HCT116 (cell line): ENCODE measurements around the gene ZNF3. TPM values are rescaled to one million over a fixed set of nuclear protein-coding genes. Genes with fewer than 3 reads are reported as not detected.

Experiments used
- ATAC-seq: fragments of 200-7000 bp; cut with Tn5 transposase; 2 replicates; pipeline ENCODE4 v1.9.1; 2020; ENCODE audit warnings: mild to moderate bottlenecking, moderate library complexity
- BruUV-seq: library from RNA; stranded (reverse); fragments of 400-500 nt; replicated peaks from 2 replicates; lab custom pipeline; 2021; lab: Mats Ljungman, UMichigan
- CTCF ChIA-PET: fragments of 300-600 bp; sonication (Branson Sonifier 250); formaldehyde crosslinking; loops from one replicate; lab custom pipeline; 2021; ENCODE audit warnings: antibody characterized with exemption; lab: Charles Lee
- POLR2A ChIA-PET: fragments of 300-600, 350-600 bp; sonication (Branson Sonifier 250); formaldehyde crosslinking; loops from one replicate; lab custom pipeline; 2021; ENCODE audit warnings: antibody characterized with exemption; lab: Charles Lee
- RAD21 ChIA-PET, 2 experiments: fragments of 300-600 bp; sonication (Branson Sonifier 250); formaldehyde crosslinking; loops; one replicate each; lab custom pipeline; 2023; ENCODE audit warnings: low total read pairs in 2 of 2; ENCODE audit not compliant: uncharacterized antibody in 2 of 2, unreplicated experiment in 2 of 2, low non-redundant PET in 1 of 2; lab: Charles Lee
- DNase-seq: peaks from one replicate; pipeline ENCODE4 v3.0.0-alpha.2; 2010; ENCODE audit warnings: low read depth, low spot score
- H2AFZ ChIP-seq: fragments of 200-600 bp; shearing (Covaris generic), sonication (generic); 2 replicates; pipeline ENCODE4 v1.6.1; 2017; ENCODE audit warnings: low read depth, mixed run types, mixed read lengths, antibody characterized with exemption, low read length; ENCODE audit not compliant: poor library complexity, severe bottlenecking
- H3K27ac ChIP-seq: 2 replicates; pipeline ENCODE4 v1.5.1; 2012; ENCODE audit warnings: low read depth, low read length
- H3K27me3 ChIP-seq: fragments of 200-600 bp; sonication (generic); 2 replicates; pipeline ENCODE4 v1.6.1; 2016; ENCODE audit warnings: mixed run types, low read length, mixed read lengths; ENCODE audit not compliant: insufficient read depth
- H3K36me3 ChIP-seq, 2 experiments: fragments of 200-500 bp in 1 of 2; fragments of 200-600 bp in 1 of 2; sonication (Bioruptor generic) in 1 of 2; sonication (generic) in 1 of 2; 2 replicates each; pipeline versions ENCODE4 v1.5.1 to v1.6.1; 2014 to 2016; ENCODE audit warnings: low read length in 2 of 2, inconsistent platforms in 1 of 2, mixed read lengths in 1 of 2, mixed run types in 1 of 2; ENCODE audit not compliant: insufficient read depth in 2 of 2, control insufficient read depth in 1 of 2
- H3K4me1 ChIP-seq, 2 experiments: fragments of 200-600 bp in 1 of 2; sonication (generic) in 1 of 2; 2 replicates each; pipeline versions ENCODE4 v1.5.1 to v1.6.1; 2012 to 2017; ENCODE audit warnings: low read length in 2 of 2, inconsistent platforms in 1 of 2, mild to moderate bottlenecking in 1 of 2, mixed read lengths in 1 of 2, mixed run types in 1 of 2, moderate library complexity in 1 of 2; ENCODE audit not compliant: insufficient read depth in 2 of 2, control insufficient read depth in 1 of 2
- H3K4me2 ChIP-seq: fragments of 200-600 bp; sonication (generic); 2 replicates; pipeline ENCODE4 v1.6.1; 2017; ENCODE audit warnings: mixed run types, low read length, mixed read lengths
- H3K4me3 ChIP-seq, 2 experiments: fragments of 200-600 bp in 1 of 2; sonication (generic) in 1 of 2; replicated peaks in 1 of 2; 2 replicates each; pipeline ENCODE4 v1.5.1; 2011 to 2016; ENCODE audit warnings: low read length in 2 of 2, control low read depth in 1 of 2, low read depth in 1 of 2, mild to moderate bottlenecking in 1 of 2, mixed read lengths in 1 of 2, mixed run types in 1 of 2
- H3K79me2 ChIP-seq: fragments of 200-600 bp; sonication (generic); 2 replicates; pipeline ENCODE4 v1.6.1; 2017; ENCODE audit warnings: mild to moderate bottlenecking, mixed run types, low read length, moderate library complexity, mixed read lengths; ENCODE audit not compliant: insufficient read depth
- H3K9ac ChIP-seq: fragments of 200-600 bp; sonication (generic); 2 replicates; pipeline ENCODE4 v1.6.1; 2016; ENCODE audit warnings: low read length, mixed read lengths
- H3K9me2 ChIP-seq: fragments of 200-600 bp; sonication (generic), shearing (Covaris generic); 2 replicates; pipeline ENCODE4 v1.6.1; 2017; ENCODE audit warnings: mixed run types, mild to moderate bottlenecking, moderate library complexity; ENCODE audit not compliant: insufficient read depth
- H3K9me3 ChIP-seq, 2 experiments: fragments of 200-500 bp in 1 of 2; fragments of 200-600 bp in 1 of 2; sonication (Bioruptor generic) in 1 of 2; sonication (generic) in 1 of 2; 2 replicates each; pipeline ENCODE4 v1.6.1; 2014 to 2017; ENCODE audit warnings: low read length in 2 of 2, mixed read lengths in 2 of 2, inconsistent platforms in 1 of 2, low read depth in 1 of 2, mild to moderate bottlenecking in 1 of 2, mixed run types in 1 of 2, moderate library complexity in 1 of 2; ENCODE audit not compliant: control insufficient read depth in 1 of 2, insufficient read depth in 1 of 2
- H4K20me1 ChIP-seq: fragments of 200-600 bp; sonication (generic), shearing (Covaris generic); 2 replicates; pipeline ENCODE4 v1.6.1; 2017; ENCODE audit warnings: mixed run types, mild to moderate bottlenecking, moderate library complexity; ENCODE audit not compliant: insufficient read depth
- CEBPB ChIP-seq: IDR thresholded peaks from 2 replicates; pipeline ENCODE4 v1.6.1; 2012; ENCODE audit warnings: low read depth
- CTCF ChIP-seq, 3 experiments: fragments of 200-600 bp in 1 of 3; sonication (generic) in 1 of 3; IDR thresholded peaks in 2 of 3; conservative IDR thresholded peaks in 1 of 3; 2 replicates each; pipeline ENCODE4 v1.5.1; 2012 to 2017; ENCODE audit warnings: low read depth in 2 of 3, low read length in 2 of 3, antibody characterized with exemption in 1 of 3, borderline replicate concordance in 1 of 3, control low read depth in 1 of 3, mild to moderate bottlenecking in 1 of 3, mixed read lengths in 1 of 3, mixed run types in 1 of 3, moderate library complexity in 1 of 3; ENCODE audit not compliant: insufficient read depth in 1 of 3
- EGR1 ChIP-seq: IDR thresholded peaks from 2 replicates; pipeline ENCODE4 v1.6.1; 2012; ENCODE audit warnings: low read depth
- EZH2 ChIP-seq: fragments of 200-600 bp; sonication (generic); IDR thresholded peaks from 2 replicates; pipeline ENCODE4 v1.6.1; 2017; ENCODE audit warnings: antibody characterized with exemption, mixed run types
- JUND ChIP-seq: IDR thresholded peaks from 2 replicates; pipeline ENCODE4 v1.6.1; 2012
- RAD21 ChIP-seq: IDR thresholded peaks from 2 replicates; pipeline ENCODE4 v1.6.1; 2012; ENCODE audit warnings: low read depth, mild to moderate bottlenecking
- SIN3A ChIP-seq: IDR thresholded peaks from 2 replicates; pipeline ENCODE4 v1.6.1; 2012; ENCODE audit warnings: low read depth
- YY1 ChIP-seq: IDR thresholded peaks from 2 replicates; pipeline ENCODE4 v1.6.1; 2011; ENCODE audit warnings: low read length, low read depth, moderate library complexity, mild to moderate bottlenecking; ENCODE audit not compliant: insufficient replicate concordance; ENCODE audit errors: extremely low read depth
- ZFX ChIP-seq: fragments of 450-650 bp; IDR thresholded peaks from 2 replicates; pipeline ENCODE4 v1.6.1; 2017
- intact Hi-C: fragments of 100-400 bp; cut with micrococcal nuclease; formaldehyde crosslinking; loops from 2 replicates; pipeline ENCODE4 v1.10.0; 2022
- total RNA-seq: library from RNA; stranded (reverse); gene quantifications from one replicate; pipeline ENCODE4 v1.2.1, GENCODE V29; 2021; ENCODE audit not compliant: unreplicated experiment
- TF ChIP-seq, protein P1 (sequence below): IDR thresholded peaks from 2 replicates; pipeline ENCODE4 v1.6.1; 2012; ENCODE audit warnings: low read depth

The ZNF3 gene
- total RNA-seq, 1 experiment from 2014 or later: 28.2 TPM

GRCh38 chr7:100120733-100121036 lies 39.2 kb upstream of the ZNF3 start:
- intact Hi-C loops: no loop called here
- ATAC-seq (no peak), DNase-seq (no peak)
- H3K9me2 ChIP-seq: no peaks in the 10 kb centered on the region
- peak overlapping the region; percentile 91 for H3K4me2 ChIP-seq
- peak overlapping the region; percentile 87; the same call in 1 of the 2 replicates for H3K9ac ChIP-seq
- H3K9me3 ChIP-seq: no peaks in the 10 kb centered on the region
- BruUV-seq: no TSS peak
- RAD21 ChIA-PET: no interaction called here
- H3K4me1 ChIP-seq: peaks cover 17 to 33% of the 10 kb centered on the region in 2 experiments
- TF ChIP-seq RAD21: no peak
- no peak for TF ChIP-seq SIN3A
- no peak for TF ChIP-seq CTCF (IDR thresholded peaks at IDR 0.05 in 2 of 3, conservative IDR thresholded peaks at IDR 0.05 in 1 of 3; ENCODE audit: borderline replicate concordance in 1 of 3, insufficient read depth in 1 of 3, low read depth in 2 of 3, low read length in 2 of 3)
- no peak for TF ChIP-seq EZH2
- no peak for TF ChIP-seq ZFX
- TF ChIP-seq YY1: no peak
- TF ChIP-seq CEBPB: no peak
- TF ChIP-seq, protein P1, sequence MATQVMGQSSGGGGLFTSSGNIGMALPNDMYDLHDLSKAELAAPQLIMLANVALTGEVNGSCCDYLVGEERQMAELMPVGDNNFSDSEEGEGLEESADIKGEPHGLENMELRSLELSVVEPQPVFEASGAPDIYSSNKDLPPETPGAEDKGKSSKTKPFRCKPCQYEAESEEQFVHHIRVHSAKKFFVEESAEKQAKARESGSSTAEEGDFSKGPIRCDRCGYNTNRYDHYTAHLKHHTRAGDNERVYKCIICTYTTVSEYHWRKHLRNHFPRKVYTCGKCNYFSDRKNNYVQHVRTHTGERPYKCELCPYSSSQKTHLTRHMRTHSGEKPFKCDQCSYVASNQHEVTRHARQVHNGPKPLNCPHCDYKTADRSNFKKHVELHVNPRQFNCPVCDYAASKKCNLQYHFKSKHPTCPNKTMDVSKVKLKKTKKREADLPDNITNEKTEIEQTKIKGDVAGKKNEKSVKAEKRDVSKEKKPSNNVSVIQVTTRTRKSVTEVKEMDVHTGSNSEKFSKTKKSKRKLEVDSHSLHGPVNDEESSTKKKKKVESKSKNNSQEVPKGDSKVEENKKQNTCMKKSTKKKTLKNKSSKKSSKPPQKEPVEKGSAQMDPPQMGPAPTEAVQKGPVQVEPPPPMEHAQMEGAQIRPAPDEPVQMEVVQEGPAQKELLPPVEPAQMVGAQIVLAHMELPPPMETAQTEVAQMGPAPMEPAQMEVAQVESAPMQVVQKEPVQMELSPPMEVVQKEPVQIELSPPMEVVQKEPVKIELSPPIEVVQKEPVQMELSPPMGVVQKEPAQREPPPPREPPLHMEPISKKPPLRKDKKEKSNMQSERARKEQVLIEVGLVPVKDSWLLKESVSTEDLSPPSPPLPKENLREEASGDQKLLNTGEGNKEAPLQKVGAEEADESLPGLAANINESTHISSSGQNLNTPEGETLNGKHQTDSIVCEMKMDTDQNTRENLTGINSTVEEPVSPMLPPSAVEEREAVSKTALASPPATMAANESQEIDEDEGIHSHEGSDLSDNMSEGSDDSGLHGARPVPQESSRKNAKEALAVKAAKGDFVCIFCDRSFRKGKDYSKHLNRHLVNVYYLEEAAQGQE: no peak
- TF ChIP-seq JUND: no peak
- TF ChIP-seq EGR1: no peak
- TF ChIP-seq, all 23 proteins: peak for 0
- peak overlapping the region; percentile 50 for H3K27ac ChIP-seq
- ChIA-PET CTCF (interaction anchor here (0.7 to 1.3 kb wide), 2 partner anchors 9 to 10 kb away, joined by 3 to 4 read pairs; no protein-coding TSS in a partner anchor), POLR2A (no interaction called here)
- H3K36me3 ChIP-seq: no peaks in the 10 kb centered on the region
- peak overlapping the region; percentile 90 to 99 for H3K4me3 ChIP-seq
- H2AFZ ChIP-seq: no peak overlapping the region
- no peaks in the 10 kb centered on the region for H3K27me3 ChIP-seq
- peaks cover 11% of the 10 kb centered on the region for H3K79me2 ChIP-seq
- no peaks in the 10 kb centered on the region for H4K20me1 ChIP-seq
